Activated naive CD4-positive, alpha-beta T cell treated with anti-CD3 and anti-CD28 coated beads, Interleukin-2, amount 50 U/mL, for 24 hours (primary cell): ENCODE data around the gene HAUS3.

Experiments
- H3K27ac Mint-ChIP-seq: one replicate; pipeline ENCODE4 v1.8.0; 2021; ENCODE audit warnings: mild to moderate bottlenecking, mixed read lengths
- H3K27me3 Mint-ChIP-seq: one replicate; pipeline ENCODE4 v1.8.0; 2021; ENCODE audit warnings: mixed read lengths
- H3K36me3 Mint-ChIP-seq: one replicate; pipeline ENCODE4 v1.8.0; 2021; ENCODE audit warnings: mixed read lengths
- H3K4me1 Mint-ChIP-seq: one replicate; pipeline ENCODE4 v1.8.0; 2021; ENCODE audit warnings: mixed read lengths
- H3K4me3 Mint-ChIP-seq: one replicate; pipeline ENCODE4 v1.8.0; 2021; ENCODE audit warnings: mild to moderate bottlenecking, mixed read lengths
- H3K9me3 Mint-ChIP-seq: one replicate; pipeline ENCODE4 v1.8.0; 2021; ENCODE audit warnings: mixed read lengths

The HAUS3 gene

DNA sequence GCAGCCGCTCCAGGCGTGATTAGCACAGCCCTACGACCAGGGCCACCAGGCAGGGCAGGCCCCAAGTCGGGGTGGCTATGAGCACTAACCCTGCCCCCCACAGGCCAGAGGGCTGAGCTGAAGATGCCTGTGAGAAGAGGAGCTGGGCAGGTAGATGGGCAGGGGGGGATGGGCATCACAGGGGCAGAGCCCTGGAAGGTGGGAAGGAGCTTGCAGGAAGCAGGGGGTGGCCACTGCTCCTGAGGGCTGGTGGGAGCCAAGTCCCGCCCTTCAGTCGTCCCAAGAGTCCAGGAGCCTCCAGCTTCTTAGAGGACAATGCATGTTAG is 27.2 kb upstream of the HAUS3 start:
- H3K4me1 Mint-ChIP-seq: no peaks in the 10 kb centered on the region
- H3K9me3 Mint-ChIP-seq: no peaks in the 10 kb centered on the region
- H3K4me3 Mint-ChIP-seq: no peak overlapping the region
- no peaks in the 10 kb centered on the region for H3K36me3 Mint-ChIP-seq
- no peaks in the 10 kb centered on the region for H3K27me3 Mint-ChIP-seq
- H3K27ac Mint-ChIP-seq: no peak overlapping the region

DNA sequence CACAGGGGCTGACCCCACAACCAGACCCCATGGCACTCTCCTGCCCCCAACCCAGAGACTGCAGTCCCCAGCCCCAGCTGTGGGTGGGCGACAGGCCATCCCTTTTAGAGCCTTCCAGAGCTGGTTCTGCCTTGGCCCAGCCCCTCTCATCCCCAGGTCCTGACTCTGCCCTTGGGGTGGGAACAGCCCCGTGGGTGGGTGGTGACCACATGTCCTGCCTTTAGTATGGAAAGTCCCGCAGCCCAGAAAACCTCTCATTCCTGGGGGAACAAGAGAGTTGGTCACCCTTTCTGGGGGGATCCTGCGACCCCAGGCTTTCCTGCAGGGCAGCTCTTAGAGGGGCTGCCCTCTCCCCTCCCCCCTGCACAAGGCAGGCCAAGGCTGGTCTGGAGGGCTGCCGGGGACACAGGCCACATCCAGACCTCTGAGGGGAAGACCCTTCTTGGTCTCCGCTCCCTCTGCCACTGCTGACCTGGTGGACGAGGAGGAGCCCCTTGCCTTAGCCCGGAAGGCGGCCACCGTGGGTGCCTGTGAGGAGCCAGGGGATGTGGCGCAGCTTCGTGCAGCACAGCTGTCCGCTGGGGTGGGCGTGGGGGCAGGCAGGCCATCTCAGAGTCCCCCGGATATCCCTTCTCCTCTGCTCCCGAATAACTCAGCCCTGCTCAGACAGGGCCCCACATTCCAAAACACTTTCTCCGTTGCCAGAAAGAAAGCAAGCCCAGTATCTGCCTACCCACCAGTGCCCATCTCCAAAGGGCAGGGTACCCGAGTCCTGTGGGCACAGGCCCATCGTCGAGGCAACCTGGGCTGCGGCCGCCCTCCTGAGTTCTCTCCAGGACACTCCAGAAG is 26.7 kb upstream of the HAUS3 start:
- no peaks in the 10 kb centered on the region for H3K36me3 Mint-ChIP-seq
- no peaks in the 10 kb centered on the region for H3K27me3 Mint-ChIP-seq
- H3K27ac Mint-ChIP-seq: peak overlapping the region; percentile 41
- H3K4me3 Mint-ChIP-seq: no peak overlapping the region
- H3K4me1 Mint-ChIP-seq: no peaks in the 10 kb centered on the region
- H3K9me3 Mint-ChIP-seq: no peaks in the 10 kb centered on the region

DNA sequence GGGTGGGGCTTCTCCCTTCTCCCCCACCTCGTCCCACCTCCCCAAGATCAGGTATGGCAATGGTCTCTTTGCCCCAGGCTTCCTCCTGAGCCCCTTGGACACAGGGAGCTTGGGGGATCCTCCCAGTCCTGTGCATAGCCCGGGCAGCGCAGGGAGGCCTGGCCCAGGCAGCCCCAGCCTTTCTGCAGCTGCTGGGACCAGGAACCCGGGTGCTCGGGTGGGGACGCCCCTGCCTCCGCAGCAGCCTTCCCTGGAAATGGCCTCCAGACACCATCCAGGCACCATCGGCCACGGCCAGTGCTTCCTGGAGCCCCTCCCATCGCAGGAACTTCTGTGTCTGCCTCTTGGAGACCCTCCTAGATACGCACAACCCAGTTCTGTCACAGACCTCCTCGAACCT is 25.9 kb upstream of the HAUS3 start:
- Mint-ChIP-seq H3K4me1 (no peaks in the 10 kb centered on the region), H3K9me3 (no peaks in the 10 kb centered on the region), H3K27me3 (no peaks in the 10 kb centered on the region), H3K4me3 (no peak overlapping the region), H3K27ac (no peak overlapping the region), H3K36me3 (no peaks in the 10 kb centered on the region)

DNA sequence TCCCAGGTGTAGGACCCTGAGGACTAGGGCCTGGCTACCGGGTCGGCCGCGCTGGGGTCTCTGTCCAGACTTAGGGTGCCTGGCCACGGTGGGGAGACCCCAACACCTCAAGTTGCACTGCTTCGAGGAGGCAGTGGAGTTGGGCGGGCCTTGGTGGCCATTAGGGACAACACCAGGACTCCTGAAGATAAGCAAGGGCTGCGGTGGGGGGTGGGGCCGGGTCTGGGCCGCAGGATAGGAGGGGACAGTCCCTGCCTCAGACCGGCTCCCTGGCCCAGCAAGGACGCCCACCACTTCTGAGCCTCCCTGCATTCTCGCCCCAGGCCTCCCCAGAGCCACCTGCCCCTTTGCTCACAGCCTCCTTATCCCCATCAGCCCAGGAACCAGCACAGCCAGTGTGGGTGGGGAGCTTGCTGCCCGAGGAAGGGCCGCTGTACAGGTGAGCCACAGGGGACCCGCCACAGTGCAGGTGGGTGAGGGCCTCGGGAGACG is 25.4 kb upstream of the HAUS3 start:
- no peaks in the 10 kb centered on the region for H3K4me1 Mint-ChIP-seq
- H3K4me3 Mint-ChIP-seq: no peak overlapping the region

DNA sequence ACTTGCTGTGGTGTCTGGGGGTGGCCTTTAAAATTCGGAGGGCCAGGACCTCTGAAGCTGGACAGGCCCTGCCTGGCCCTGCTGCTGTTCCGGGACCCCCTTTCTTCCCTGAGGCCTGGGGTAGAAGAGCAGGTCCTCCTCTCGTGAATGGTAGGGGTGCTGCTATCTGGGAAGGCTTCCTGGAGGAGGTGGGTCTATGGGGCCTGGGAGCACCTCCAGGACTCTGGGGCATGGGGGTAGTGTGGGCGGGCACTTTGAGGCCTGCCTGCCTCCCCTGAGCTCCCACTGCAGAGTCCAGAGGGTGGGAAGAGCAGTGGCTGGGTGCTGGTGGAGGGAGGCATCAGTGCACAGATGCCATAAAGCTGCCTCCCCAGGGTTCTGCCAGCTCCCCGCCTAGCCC is 24.9 kb upstream of the HAUS3 start:
- H3K27me3 Mint-ChIP-seq: no peaks in the 10 kb centered on the region
- no peaks in the 10 kb centered on the region for H3K9me3 Mint-ChIP-seq
- H3K36me3 Mint-ChIP-seq: no peaks in the 10 kb centered on the region
- H3K4me1 Mint-ChIP-seq: no peaks in the 10 kb centered on the region
- H3K27ac Mint-ChIP-seq: no peak overlapping the region
- no peak overlapping the region for H3K4me3 Mint-ChIP-seq

More for the DNA sequence above, 25.4 kb upstream of the HAUS3 start:
- H3K27me3 Mint-ChIP-seq: no peaks in the 10 kb centered on the region
- H3K36me3 Mint-ChIP-seq: no peaks in the 10 kb centered on the region
- no peak overlapping the region for H3K27ac Mint-ChIP-seq
- H3K9me3 Mint-ChIP-seq: no peaks in the 10 kb centered on the region

DNA sequence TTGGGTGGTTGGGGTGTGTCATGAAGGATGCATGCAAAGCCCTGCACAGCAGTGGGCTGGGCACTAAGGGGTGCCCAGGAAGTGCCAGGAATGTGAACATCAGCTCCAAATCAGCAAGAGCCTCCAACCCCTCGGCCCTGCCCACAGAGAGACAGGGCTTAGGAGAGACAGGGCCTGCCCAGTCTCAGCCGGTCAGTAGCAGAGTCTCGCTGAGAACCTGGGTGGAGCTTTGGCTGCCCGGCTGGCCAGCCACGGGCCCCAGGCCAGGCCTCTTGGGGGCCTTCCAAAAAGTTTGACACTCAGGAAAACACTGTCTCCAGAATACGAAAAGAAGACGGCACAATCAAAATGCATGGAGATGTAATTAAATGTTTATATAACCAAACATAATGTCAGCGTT is 24.3 kb upstream of the HAUS3 start:
- no peaks in the 10 kb centered on the region for H3K4me1 Mint-ChIP-seq

DNA sequence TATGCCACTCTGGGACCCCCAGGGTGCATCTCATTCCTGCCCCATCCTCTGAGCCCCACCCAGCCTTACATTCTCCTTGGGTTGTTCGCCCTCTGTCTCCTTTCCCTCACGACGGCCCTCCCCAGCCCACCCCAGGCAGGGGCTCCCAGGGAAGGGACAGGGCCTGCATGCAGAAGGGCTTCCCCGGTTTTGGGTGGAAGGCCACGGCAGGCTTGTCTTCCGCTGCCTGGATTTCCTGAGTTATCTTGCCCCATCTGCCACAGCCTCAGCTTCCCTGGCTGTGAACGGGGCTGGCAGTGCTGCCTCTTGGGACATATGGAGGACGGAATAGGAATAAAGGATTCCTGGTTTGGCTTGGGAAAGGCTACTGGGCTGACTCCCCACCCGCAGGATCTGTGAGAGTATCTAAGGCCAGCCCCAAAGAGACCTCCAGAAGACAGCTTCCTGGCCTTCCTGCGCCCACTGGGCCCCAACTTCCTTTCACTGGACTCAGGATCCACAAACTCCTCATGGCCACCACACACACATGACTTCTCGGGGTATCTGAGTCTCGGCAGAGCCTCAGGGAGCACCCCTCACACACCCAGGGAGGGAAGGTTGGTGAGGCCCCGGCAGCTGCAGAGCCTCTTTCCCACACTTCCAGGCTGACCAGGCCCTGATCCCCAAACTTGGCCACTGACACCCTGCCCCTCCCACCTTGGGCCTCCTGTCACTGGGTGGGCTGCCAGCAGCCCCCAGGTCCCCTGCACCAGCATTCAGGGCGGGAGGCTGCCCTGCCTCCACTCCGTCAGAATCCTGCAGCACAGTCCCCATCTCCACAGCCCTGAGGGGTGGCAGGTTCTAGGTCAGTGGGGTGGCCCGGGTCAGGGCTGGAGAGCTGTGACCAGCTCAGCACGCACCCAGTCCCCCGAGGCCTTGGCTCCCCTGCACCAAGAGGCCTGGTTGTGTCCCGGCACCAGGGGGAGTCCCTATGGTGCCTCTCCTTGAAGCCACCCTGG is 23.5 kb upstream of the HAUS3 start:
- H3K9me3 Mint-ChIP-seq: no peaks in the 10 kb centered on the region
- no peak overlapping the region for H3K4me3 Mint-ChIP-seq
- no peak overlapping the region for H3K27ac Mint-ChIP-seq
- H3K4me1 Mint-ChIP-seq: peaks cover under 1% of the 10 kb centered on the region
- H3K36me3 Mint-ChIP-seq: no peaks in the 10 kb centered on the region
- no peaks in the 10 kb centered on the region for H3K27me3 Mint-ChIP-seq

More for the DNA sequence above, 24.3 kb upstream of the HAUS3 start:
- Mint-ChIP-seq H3K27me3 (no peaks in the 10 kb centered on the region), H3K4me3 (no peak overlapping the region), H3K36me3 (no peaks in the 10 kb centered on the region), H3K9me3 (no peaks in the 10 kb centered on the region), H3K27ac (no peak overlapping the region)

DNA sequence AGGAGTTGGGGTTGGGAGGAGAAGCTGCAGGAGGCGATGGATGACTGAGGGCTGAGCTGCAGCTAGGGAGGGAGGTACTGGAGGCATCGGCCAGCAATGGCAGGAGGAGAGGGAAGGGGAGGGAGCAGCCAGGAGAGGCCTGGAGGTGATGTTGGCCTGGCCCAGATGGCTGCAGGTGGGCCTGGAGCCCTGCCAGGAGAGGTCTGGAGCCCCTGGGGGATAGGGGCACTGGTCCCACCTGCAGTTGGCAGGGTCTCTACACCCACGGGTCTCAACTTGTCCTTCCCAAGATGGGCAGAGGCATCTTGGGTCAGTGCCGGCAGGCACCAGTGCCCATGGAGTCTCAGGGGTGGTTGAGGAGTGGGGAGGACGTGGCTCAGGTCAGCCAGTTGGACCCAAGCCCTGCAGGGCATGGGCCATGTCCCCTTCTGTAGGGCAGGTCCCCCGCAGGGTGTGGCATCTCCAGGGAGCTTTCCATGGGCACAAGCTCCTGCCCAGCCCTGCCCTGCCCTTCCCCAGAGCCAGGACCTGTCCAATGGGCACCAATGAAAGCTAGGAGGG is 22.6 kb upstream of the HAUS3 start:
- Mint-ChIP-seq H3K27ac (no peak overlapping the region), H3K36me3 (no peaks in the 10 kb centered on the region), H3K4me1 (peaks cover 4% of the 10 kb centered on the region), H3K4me3 (no peak overlapping the region), H3K9me3 (no peaks in the 10 kb centered on the region), H3K27me3 (no peaks in the 10 kb centered on the region)

DNA sequence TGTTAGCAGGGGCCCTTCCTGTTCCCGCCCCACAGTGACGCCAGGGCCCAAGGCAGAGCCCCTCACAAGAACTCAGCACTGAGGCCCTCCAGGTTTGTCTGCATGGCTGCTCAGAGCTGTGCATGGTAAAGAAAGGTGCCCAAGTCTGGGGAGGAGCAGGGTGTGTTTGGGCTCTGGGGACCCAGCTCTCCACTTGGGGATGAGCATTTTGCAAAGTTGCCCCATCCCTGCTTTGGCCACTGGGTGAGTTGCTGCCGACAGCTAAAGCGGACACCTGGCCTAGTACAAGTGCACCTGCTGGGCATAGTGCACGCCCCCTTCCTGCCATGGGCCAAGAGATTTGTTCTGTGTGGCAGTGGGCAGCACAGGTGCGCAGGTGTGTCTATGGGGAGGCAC is 22.0 kb upstream of the HAUS3 start:
- peaks cover 4% of the 10 kb centered on the region for H3K4me1 Mint-ChIP-seq
- H3K9me3 Mint-ChIP-seq: no peaks in the 10 kb centered on the region
- no peaks in the 10 kb centered on the region for H3K36me3 Mint-ChIP-seq
- H3K4me3 Mint-ChIP-seq: no peak overlapping the region
- H3K27ac Mint-ChIP-seq: no peak overlapping the region
- no peaks in the 10 kb centered on the region for H3K27me3 Mint-ChIP-seq

DNA sequence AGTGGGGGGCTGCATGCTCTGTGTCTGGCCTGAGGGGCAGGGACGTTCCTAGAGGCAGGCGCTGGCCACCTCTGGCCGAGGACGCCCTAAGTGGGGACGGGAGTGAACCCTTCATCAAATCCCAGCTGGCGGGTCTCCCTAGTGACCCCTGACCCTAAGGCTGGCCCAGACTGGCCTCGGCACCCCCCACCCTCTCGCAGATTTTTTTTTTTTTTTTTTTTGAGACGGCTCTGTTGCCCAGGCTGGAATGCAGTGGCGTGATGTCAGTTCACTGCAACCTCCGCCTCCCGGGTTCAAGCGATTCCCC is 21.0 kb upstream of the HAUS3 start:
- Mint-ChIP-seq H3K4me3 (peak overlapping the region; percentile 61), H3K36me3 (no peaks in the 10 kb centered on the region), H3K9me3 (no peaks in the 10 kb centered on the region), H3K27ac (peak overlapping the region; percentile 27), H3K27me3 (no peaks in the 10 kb centered on the region), H3K4me1 (peaks cover 4% of the 10 kb centered on the region)

DNA sequence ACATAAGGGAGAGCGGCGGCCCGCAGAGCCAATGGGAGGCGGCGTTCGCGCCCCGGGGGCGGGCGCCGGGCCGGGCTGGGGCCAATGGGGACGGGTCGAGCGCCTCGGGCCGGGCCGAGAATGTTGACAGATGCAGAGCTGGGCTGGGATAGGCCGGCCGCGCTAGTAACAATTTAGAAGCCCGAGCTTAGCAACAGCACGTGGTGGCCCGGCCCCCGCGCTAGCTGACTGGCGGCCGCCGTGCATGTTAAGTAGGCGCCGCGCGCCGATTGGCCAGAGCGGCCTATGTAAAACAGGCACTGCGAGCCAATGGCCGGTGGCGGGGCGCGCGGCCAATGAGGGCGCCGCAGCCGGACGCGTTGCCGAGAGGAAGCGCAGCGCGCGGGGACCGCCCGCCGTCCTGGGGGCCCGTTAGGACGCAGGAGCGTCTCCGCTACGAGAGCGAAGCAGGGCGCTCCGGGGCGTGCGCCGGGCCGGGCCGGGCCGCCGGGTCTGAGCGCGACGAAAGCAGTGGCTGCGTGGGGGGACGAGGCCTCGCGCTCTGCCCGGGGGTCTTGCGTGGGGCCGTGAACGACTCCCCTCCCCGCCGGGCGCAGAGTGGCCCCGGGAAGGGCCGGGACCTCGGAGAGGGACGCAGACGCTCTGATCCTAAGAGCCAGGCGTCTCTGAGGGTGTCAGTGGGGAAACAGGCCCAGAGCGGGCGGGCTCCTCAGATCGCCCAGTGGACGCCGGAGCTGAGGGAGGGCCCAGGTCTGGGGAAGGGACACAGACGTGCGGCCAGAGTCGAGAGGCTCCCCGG is 20.4 kb upstream of the HAUS3 start:
- H3K27ac Mint-ChIP-seq: peak overlapping the region; percentile 51
- H3K9me3 Mint-ChIP-seq: no peaks in the 10 kb centered on the region
- H3K27me3 Mint-ChIP-seq: no peaks in the 10 kb centered on the region
- H3K4me1 Mint-ChIP-seq: peaks cover 4% of the 10 kb centered on the region
- H3K36me3 Mint-ChIP-seq: no peaks in the 10 kb centered on the region
- H3K4me3 Mint-ChIP-seq: peak overlapping the region; percentile 72

DNA sequence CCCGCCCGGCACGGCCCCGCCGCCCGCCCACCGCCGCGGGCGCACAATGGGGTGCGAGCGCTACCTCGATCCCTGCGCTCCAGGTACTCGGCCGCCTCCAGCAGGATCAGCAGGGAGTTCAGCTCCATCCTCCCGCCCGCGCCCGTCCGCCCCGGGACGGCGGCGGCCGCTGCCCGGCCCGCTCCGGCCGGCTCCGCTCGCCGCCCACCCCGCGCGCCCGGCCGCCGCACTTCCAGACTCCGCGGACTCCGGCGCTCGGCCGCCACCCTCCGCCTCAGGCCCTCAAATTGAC is 19.9 kb upstream of the HAUS3 start, which contains the start of gene MXD4:
Gene MXD4 (minus strand): TSS at position 257 of the 292 bp plus-strand sequence. CDS start 129 bp downstream, at position 128.
- Mint-ChIP-seq H3K4me3 (peak within 1 kb of the TSS; percentile 72), H3K9me3 (no peaks in the 10 kb centered on the region), H3K27ac (peak within 1 kb of the TSS; percentile 51), H3K27me3 (no peaks in the 10 kb centered on the region), H3K4me1 (peaks cover 4% of the 10 kb centered on the region), H3K36me3 (no peaks in the 10 kb centered on the region)

DNA sequence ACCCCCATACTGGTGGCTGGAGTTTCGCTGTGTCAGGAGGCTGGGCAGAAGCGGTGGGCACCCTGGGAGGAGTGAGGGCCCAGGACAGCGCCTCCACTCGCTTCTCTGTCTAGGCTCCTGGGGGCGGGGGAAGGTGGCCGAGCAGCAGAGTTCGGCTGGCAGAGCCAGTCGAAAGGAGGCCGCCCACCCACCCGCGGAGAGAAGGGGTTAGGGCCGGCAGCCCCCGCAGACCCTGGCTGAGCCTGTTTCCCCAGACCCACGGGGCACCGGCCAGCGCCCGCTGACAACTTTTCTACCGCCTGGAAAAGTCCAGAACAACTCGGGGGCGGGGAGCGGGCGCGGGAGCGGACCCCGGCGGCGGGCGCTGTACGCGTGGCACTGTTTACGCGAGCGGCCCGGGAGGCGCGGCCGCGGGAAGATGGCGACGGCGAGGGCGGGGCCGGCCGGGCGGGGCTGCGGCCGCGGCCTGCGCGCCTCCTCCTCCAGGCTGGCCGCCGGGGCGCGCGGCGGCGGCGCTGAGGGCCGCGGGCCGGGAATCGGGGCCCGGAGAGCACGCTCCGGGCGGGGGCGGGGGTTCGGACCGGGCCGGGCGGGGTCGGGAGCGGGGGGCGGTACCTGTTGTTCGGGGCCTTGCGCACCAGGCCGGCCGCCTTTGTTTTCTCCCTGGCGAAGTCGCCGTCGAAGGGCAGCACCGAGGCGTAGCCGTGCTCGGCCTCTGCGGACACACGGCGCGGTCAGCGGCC is 19.4 kb upstream of the HAUS3 start:
- H3K9me3 Mint-ChIP-seq: no peaks in the 10 kb centered on the region
- H3K27me3 Mint-ChIP-seq: no peaks in the 10 kb centered on the region
- H3K4me1 Mint-ChIP-seq: peaks cover 4% of the 10 kb centered on the region
- no peak overlapping the region for H3K27ac Mint-ChIP-seq
- H3K36me3 Mint-ChIP-seq: no peaks in the 10 kb centered on the region
- H3K4me3 Mint-ChIP-seq: peak overlapping the region; percentile 59

DNA sequence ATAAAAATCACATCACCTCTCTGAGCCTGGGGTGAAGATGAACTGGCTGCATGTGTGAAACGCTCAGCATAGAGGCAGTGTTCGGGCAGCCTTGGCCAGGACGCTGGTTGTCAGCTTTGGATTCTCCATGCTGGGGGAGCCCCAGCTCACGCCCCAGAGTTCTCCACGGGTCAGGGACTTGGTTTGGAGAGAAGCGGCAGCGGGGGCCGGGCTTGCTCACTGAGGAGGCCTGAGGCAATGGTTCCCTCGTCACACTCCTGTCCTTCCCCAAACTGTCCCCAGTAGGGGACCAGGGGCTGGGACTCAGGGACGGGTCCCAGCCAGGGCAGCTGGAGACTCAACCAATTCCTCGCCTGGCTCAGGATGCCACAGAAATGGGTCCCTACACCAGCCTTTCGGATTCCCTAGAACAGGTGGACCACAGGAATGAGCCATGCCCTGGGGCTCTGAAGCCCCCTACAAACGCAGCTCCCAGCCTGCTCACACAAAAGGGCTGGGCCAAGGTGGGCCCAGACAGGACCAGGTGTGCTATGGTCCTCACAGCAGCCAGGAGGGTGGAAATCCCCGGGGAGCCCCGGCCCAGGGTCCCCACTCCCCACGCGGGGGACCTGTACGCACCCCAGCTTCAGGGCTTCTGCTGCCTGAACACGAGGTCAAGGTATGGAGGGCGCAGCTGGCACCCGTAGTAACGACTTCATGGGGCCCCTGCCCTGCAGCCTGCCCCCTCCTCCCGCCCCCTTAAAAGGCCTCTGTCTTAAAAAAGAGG is 18.6 kb upstream of the HAUS3 start:
- Mint-ChIP-seq H3K27ac (no peak overlapping the region), H3K4me3 (peak overlapping the region; percentile 59), H3K4me1 (peaks cover 4% of the 10 kb centered on the region), H3K36me3 (no peaks in the 10 kb centered on the region), H3K27me3 (no peaks in the 10 kb centered on the region), H3K9me3 (no peaks in the 10 kb centered on the region)
